H1 (cell line): ENCODE measurements around the gene HTR3C. TPM values are rescaled to one million over a fixed set of nuclear protein-coding genes. Genes with fewer than 3 reads are reported as not detected.
A peak's percentile ranks its signal among the peaks of the same experiment; 100 is the strongest.

Source experiments
- ASH2L ChIP-seq: fragments of 200-600, 300-600 bp; sonication (generic); IDR thresholded peaks from one replicate; pipeline ENCODE4 v1.7.1; 2017; ENCODE audit warnings: low read length
- BACH1 ChIP-seq: IDR thresholded peaks from 2 replicates; pipeline ENCODE4 v1.6.1; 2012; ENCODE audit warnings: low read length, improper control_type of control experiment
- CREB1 ChIP-seq: IDR thresholded peaks from 2 replicates; pipeline ENCODE4 v1.6.1; 2012; ENCODE audit warnings: inconsistent platforms
- SIN3A ChIP-seq, 2 experiments: IDR thresholded peaks in 1 of 2; conservative IDR thresholded peaks in 1 of 2; 2 replicates each; pipeline ENCODE4 v1.6.1; 2011 to 2012; ENCODE audit warnings: low read length in 2 of 2, improper control_type of control experiment in 1 of 2, low read depth in 1 of 2, mild to moderate bottlenecking in 1 of 2
- polyA plus RNA-seq, 7 experiments: library from polyadenylated mRNA; depleted of rRNA in 3 of 7; stranded (reverse) in 5 of 7; unstranded in 2 of 7; fragments of >200 nt in 5 of 7; fragments of 200-250 nt in 2 of 7; gene quantifications; 1 replicate in 5 of 7; 2 replicates in 1 of 7; 4 replicates in 1 of 7; pipeline versions ENCODE4 v1.2.1 to v1.2.3, GENCODE V29; 2011 to 2013; ENCODE audit warnings: missing spikeins in 2 of 7, mixed read lengths in 2 of 7
- total RNA-seq: library from RNA; stranded (reverse); fragmentation: NEBNext Ultra II Directional; extraction: Animal tissue kit (Norgen Biotek cat#: 25700); gene quantifications from 2 replicates; pipeline ENCODE4 v1.2.1, GENCODE V29; 2021
- TF ChIP-seq, protein P1 (sequence below), 3 experiments: IDR thresholded peaks; 1 replicate in 2 of 3; 2 replicates in 1 of 3; pipeline versions ENCODE4 v1.5.1 to v1.6.1; 2011; ENCODE audit warnings: low read length in 3 of 3, mild to moderate bottlenecking in 3 of 3, inconsistent platforms in 2 of 3, low read depth in 1 of 3, moderate library complexity in 1 of 3; ENCODE audit not compliant: insufficient read depth in 1 of 3; ENCODE audit errors: control extremely low read depth in 1 of 3

Gene HTR3C
- total and polyA plus RNA-seq, 2 of the 8 experiments (the other 6 are each of a cell fraction or from before 2014, with no cell fraction given): 0.03 TPM; not detected in 1

DNA sequence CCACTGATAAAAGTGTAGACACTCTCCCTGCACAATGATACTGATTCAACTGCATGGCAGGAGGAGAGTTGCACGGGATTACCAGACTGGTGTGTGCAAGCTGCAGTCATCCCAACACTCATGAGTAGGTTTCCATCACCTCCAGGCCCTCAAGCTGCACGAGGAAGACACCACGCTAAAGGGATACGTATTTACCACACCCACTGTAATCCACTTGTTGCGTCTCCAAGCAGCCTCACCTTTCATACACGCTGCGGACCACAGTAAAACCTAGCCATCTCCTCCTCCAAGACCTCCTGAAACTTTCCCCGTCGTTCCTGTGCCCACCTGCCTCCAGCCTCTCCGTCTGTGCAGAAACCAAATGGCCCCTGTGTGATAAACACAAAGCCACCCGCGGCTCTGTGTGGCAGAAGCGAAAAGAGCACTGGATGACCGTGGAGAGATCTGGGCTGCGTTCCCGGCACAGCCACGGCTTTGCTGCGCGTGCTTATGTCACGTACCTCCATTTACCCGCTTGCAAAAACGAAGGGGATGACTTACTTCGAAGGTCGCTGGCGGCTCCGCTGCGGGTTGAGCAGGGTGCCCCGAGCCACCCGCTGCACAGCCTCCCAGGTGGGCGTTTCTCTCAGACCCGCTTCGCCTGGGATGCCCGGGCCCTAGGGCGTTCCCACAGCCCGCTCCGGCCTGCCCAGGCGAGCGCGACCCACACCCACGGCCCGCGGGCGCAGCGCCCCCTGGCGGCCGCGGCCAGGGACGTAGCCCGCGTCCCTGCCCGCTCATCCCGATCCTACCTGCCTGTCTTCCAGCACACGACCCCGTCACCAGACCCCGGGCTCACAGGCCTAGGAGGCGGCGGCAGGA lies 35.8 kb upstream of the HTR3C start (continued):
- TF ChIP-seq, protein P1, sequence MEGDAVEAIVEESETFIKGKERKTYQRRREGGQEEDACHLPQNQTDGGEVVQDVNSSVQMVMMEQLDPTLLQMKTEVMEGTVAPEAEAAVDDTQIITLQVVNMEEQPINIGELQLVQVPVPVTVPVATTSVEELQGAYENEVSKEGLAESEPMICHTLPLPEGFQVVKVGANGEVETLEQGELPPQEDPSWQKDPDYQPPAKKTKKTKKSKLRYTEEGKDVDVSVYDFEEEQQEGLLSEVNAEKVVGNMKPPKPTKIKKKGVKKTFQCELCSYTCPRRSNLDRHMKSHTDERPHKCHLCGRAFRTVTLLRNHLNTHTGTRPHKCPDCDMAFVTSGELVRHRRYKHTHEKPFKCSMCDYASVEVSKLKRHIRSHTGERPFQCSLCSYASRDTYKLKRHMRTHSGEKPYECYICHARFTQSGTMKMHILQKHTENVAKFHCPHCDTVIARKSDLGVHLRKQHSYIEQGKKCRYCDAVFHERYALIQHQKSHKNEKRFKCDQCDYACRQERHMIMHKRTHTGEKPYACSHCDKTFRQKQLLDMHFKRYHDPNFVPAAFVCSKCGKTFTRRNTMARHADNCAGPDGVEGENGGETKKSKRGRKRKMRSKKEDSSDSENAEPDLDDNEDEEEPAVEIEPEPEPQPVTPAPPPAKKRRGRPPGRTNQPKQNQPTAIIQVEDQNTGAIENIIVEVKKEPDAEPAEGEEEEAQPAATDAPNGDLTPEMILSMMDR (IDR thresholded peaks at IDR 0.05; ENCODE audit: control extremely low read depth in 1 of 3, insufficient read depth in 1 of 3, low read depth in 1 of 3, low read length in 3 of 3): peak; percentile 83 to 93 (median 83)
- TF ChIP-seq ASH2L (no peak), CREB1 (peak; percentile 43; the same call in 1 of the 2 replicates), SIN3A (conservative IDR thresholded peaks at IDR 0.05 in 1 of 2, IDR thresholded peaks at IDR 0.05 in 1 of 2; ENCODE audit: low read depth in 1 of 2, low read length in 2 of 2) (0 out of 4 replicates have a peak, but pooled peaks of 1 of the 2 experiments have one; percentile 30), BACH1 (peak; percentile 59; the same call in 1 of the 2 replicates)
